SK-N-SH (cell line): ENCODE measurements around the gene ALDH6A1. TPM values are rescaled to one million over a fixed set of nuclear protein-coding genes. Genes with fewer than 3 reads are reported as not detected.

Experiments used
- CTCF ChIA-PET: fragments of 300-600, 350-600 bp; formaldehyde crosslinking; extraction: SDS; loops from one replicate; lab custom pipeline; 2021; lab: Yijun Ruan, JAX
- POLR2A ChIA-PET: fragments of 350-600 bp; sonication (Branson Sonifier 250); formaldehyde crosslinking; extraction: SDS; loops from one replicate; lab custom pipeline; 2020; ENCODE audit warnings: antibody characterized with exemption, inconsistent platforms; lab: Yijun Ruan, JAX
- DNase-seq: peaks from one replicate; pipeline ENCODE4 v3.0.0; 2012
- H2AFZ ChIP-seq: fragments of 200-600 bp; sonication (generic); 2 replicates; pipeline ENCODE4 v1.8.1; 2016; ENCODE audit warnings: antibody characterized with exemption, mild to moderate bottlenecking, low read depth
- H3F3A ChIP-seq: fragments of 200-600 bp; sonication (generic); replicated peaks from 2 replicates; pipeline ENCODE3; 2016; ENCODE audit warnings: antibody characterized with exemption, mild to moderate bottlenecking; ENCODE audit not compliant: insufficient read depth
- H3K27ac ChIP-seq, 2 experiments: fragments of 200-500 bp in 1 of 2; fragments of 200-600 bp in 1 of 2; sonication (Bioruptor generic) in 1 of 2; sonication (generic), shearing (Covaris generic) in 1 of 2; 2 replicates each; pipeline versions ENCODE4 v1.5.1 to v1.6.1; 2014 to 2016; ENCODE audit warnings: low read depth in 2 of 2, inconsistent platforms in 1 of 2, low read length in 1 of 2, mild to moderate bottlenecking in 1 of 2, mixed read lengths in 1 of 2
- H3K27me3 ChIP-seq: fragments of 200-600 bp; sonication (generic), shearing (Covaris generic); 2 replicates; pipeline ENCODE4 v1.6.1; 2016; ENCODE audit warnings: mixed run types; ENCODE audit not compliant: insufficient read depth
- H3K36me3 ChIP-seq, 2 experiments: fragments of 200-500 bp in 1 of 2; fragments of 200-600 bp in 1 of 2; sonication (Bioruptor generic) in 1 of 2; sonication (generic) in 1 of 2; replicated peaks in 1 of 2; 2 replicates each; pipeline versions ENCODE3 to v1.5.1; 2014 to 2016; ENCODE audit warnings: low read length in 1 of 2, mild to moderate bottlenecking in 1 of 2; ENCODE audit not compliant: insufficient read depth in 2 of 2, control insufficient read depth in 1 of 2
- H3K4me1 ChIP-seq, 2 experiments: fragments of 200-500 bp in 1 of 2; fragments of 200-600 bp in 1 of 2; sonication (Bioruptor generic) in 1 of 2; sonication (generic), shearing (Covaris generic) in 1 of 2; 2 replicates each; pipeline versions ENCODE4 v1.5.1 to v1.6.1; 2014 to 2016; ENCODE audit warnings: low read depth in 1 of 2, low read length in 1 of 2, mixed run types in 1 of 2; ENCODE audit not compliant: insufficient read depth in 2 of 2, control insufficient read depth in 1 of 2
- H3K4me2 ChIP-seq: fragments of 200-600 bp; sonication (generic), shearing (Covaris generic); 2 replicates; pipeline ENCODE4 v1.6.1; 2017; ENCODE audit warnings: mixed run types
- H3K4me3 ChIP-seq, 2 experiments: fragments of 200-500 bp in 1 of 2; fragments of 200-600 bp in 1 of 2; sonication (Bioruptor generic) in 1 of 2; sonication (generic), shearing (Covaris generic) in 1 of 2; 2 replicates each; pipeline versions ENCODE4 v1.5.1 to v1.8.1; 2014 to 2016; ENCODE audit warnings: low read depth in 2 of 2, inconsistent platforms in 1 of 2, low read length in 1 of 2, mild to moderate bottlenecking in 1 of 2, mixed read lengths in 1 of 2, moderate library complexity in 1 of 2
- H3K79me2 ChIP-seq: fragments of 200-600 bp; sonication (generic); 2 replicates; pipeline ENCODE4 v1.8.1; 2017; ENCODE audit warnings: mild to moderate bottlenecking; ENCODE audit not compliant: insufficient read depth
- H3K9ac ChIP-seq: fragments of 200-600 bp; sonication (generic); 2 replicates; pipeline ENCODE4 v1.6.1; 2017; ENCODE audit warnings: mixed run types
- H3K9me2 ChIP-seq: fragments of 200-600 bp; sonication (generic); 2 replicates; pipeline ENCODE4 v1.6.1; 2017; ENCODE audit warnings: mixed run types
- H3K9me3 ChIP-seq: fragments of 200-600 bp; sonication (generic); 2 replicates; pipeline ENCODE4 v1.6.1; 2017; ENCODE audit warnings: mixed run types, mild to moderate bottlenecking, moderate library complexity
- H4K20me1 ChIP-seq: fragments of 200-600 bp; sonication (generic); 2 replicates; pipeline ENCODE4 v1.6.1; 2017; ENCODE audit warnings: mild to moderate bottlenecking, mixed run types; ENCODE audit not compliant: insufficient read depth
- CHD2 ChIP-seq: fragments of 150-350 bp; IDR thresholded peaks from 2 replicates; pipeline ENCODE4 v1.6.1; 2018; ENCODE audit warnings: low read length; ENCODE audit not compliant: partially characterized antibody
- ELF1 ChIP-seq: IDR thresholded peaks from 2 replicates; pipeline ENCODE4 v1.4.0; 2012
- EP300 ChIP-seq, 2 experiments: IDR thresholded peaks; 2 replicates each; pipeline versions ENCODE4 v1.4.0 to v1.6.1; 2012; ENCODE audit warnings: borderline replicate concordance in 1 of 2, low read depth in 1 of 2, low read length in 1 of 2
- FOXM1 ChIP-seq: IDR thresholded peaks from 2 replicates; pipeline ENCODE4 v1.4.0; 2012; ENCODE audit warnings: low read depth, mild to moderate bottlenecking
- GABPA ChIP-seq: IDR thresholded peaks from 2 replicates; pipeline ENCODE4 v1.4.0; 2012; ENCODE audit warnings: low read depth, mild to moderate bottlenecking
- NFIC ChIP-seq: IDR thresholded peaks from 2 replicates; pipeline ENCODE4 v1.4.0; 2012; ENCODE audit warnings: borderline replicate concordance
- RAD21 ChIP-seq: IDR thresholded peaks from 2 replicates; pipeline ENCODE4 v1.6.1; 2012; ENCODE audit warnings: mild to moderate bottlenecking, low read length
- RFX5 ChIP-seq: IDR thresholded peaks from 2 replicates; pipeline ENCODE4 v1.6.1; 2012; ENCODE audit warnings: mild to moderate bottlenecking, improper control_type of control experiment, low read length
- SMC3 ChIP-seq: IDR thresholded peaks from 2 replicates; pipeline ENCODE4 v1.6.1; 2012; ENCODE audit warnings: low read depth, low read length, improper control_type of control experiment
- TAF1 ChIP-seq: IDR thresholded peaks from 2 replicates; pipeline ENCODE4 v1.6.1; 2012; ENCODE audit warnings: low read depth, mild to moderate bottlenecking, low read length, moderate library complexity, borderline replicate concordance
- TCF12 ChIP-seq: IDR thresholded peaks from 2 replicates; pipeline ENCODE4 v1.4.0; 2012
- TEAD4 ChIP-seq: IDR thresholded peaks from 2 replicates; pipeline ENCODE4 v1.4.0; 2012; ENCODE audit warnings: mild to moderate bottlenecking, borderline replicate concordance; ENCODE audit not compliant: insufficient read depth
- YY1 ChIP-seq: IDR thresholded peaks from 2 replicates; pipeline ENCODE4 v1.4.0; 2012; ENCODE audit warnings: low read depth, mild to moderate bottlenecking
- WGBS: methylation state at CpG from one replicate; pipeline ENCODE4 v1.1.6; 2017; ENCODE audit warnings: low lambda C conversion rate; 5-methylcytosine and 5-hydroxymethylcytosine counted together
- polyA plus RNA-seq, 3 experiments: library from polyadenylated mRNA; depleted of rRNA; stranded (reverse); fragments of >200 nt; gene quantifications; 2 replicates each; pipeline ENCODE4 v1.2.3, GENCODE V29; 2012
- TF ChIP-seq, protein P1 (sequence below): IDR thresholded peaks from 2 replicates; pipeline ENCODE4; 2012
- TF ChIP-seq, protein P2 (sequence below): fragments of 200-600 bp; sonication (generic); IDR thresholded peaks from 2 replicates; pipeline ENCODE4 v1.6.1; 2017; ENCODE audit warnings: antibody characterized with exemption, mild to moderate bottlenecking, moderate library complexity
- TF ChIP-seq, protein P3 (sequence below): fragments of 150-350 bp; IDR thresholded peaks from 2 replicates; pipeline ENCODE4 v1.6.1; 2016; ENCODE audit warnings: mild to moderate bottlenecking, low read depth, low read length
- TF ChIP-seq, protein P4 (sequence below): IDR thresholded peaks from 2 replicates; pipeline ENCODE4 v1.4.0; 2012; ENCODE audit warnings: low read depth, borderline replicate concordance
- TF ChIP-seq, protein P5 (sequence below): IDR thresholded peaks from 2 replicates; pipeline ENCODE4 v1.4.0; 2012; ENCODE audit warnings: low read depth

The ALDH6A1 gene
- polyA plus RNA-seq, 1 of the 3 experiments (the other 2 are of a cell fraction), result 9.4 TPM

DNA sequence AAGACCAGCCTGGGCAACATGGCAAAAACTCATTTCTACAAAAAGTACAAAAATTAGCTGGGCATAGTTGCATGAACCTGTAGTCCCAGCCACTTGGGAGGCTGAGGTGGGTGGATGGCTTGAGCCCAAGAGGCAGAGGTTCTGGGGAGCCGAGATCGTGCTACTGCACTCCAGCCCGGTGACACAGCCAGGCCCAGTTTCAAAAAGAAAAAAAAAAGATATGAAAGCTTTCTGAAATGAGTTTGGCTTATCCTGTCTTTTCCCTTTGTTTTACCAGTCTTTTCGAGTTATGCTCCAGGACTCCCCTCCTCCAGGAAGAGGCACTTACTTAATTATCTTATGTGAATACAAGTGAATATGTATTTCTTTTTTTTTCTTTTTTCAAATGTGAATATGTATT, 61.9 kb downstream of the ALDH6A1 start:
- no peak overlapping the region for H3K4me3 ChIP-seq
- no peak overlapping the region for H3K4me2 ChIP-seq
- no peaks in the 10 kb centered on the region for H3K9me3 ChIP-seq
- H2AFZ ChIP-seq, result no peak overlapping the region
- peaks cover 4% of the 10 kb centered on the region; the same call in 1 of the 2 replicates for H3K79me2 ChIP-seq
- H3K27ac ChIP-seq, result no peak overlapping the region
- H3K4me1 ChIP-seq, result peaks cover 0 to 2% of the 10 kb centered on the region in 2 experiments; a peak in 1 of 4 replicates
- no peak overlapping the region for H3K9ac ChIP-seq
- no peak for DNase-seq
- WGBS, result 93% methylated on average over 4 of the region's 4 CpGs
- TF ChIP-seq, protein P1, sequence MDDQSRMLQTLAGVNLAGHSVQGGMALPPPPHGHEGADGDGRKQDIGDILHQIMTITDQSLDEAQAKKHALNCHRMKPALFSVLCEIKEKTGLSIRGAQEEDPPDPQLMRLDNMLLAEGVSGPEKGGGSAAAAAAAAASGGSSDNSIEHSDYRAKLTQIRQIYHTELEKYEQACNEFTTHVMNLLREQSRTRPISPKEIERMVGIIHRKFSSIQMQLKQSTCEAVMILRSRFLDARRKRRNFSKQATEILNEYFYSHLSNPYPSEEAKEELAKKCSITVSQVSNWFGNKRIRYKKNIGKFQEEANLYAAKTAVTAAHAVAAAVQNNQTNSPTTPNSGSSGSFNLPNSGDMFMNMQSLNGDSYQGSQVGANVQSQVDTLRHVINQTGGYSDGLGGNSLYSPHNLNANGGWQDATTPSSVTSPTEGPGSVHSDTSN, result no peak
- TF ChIP-seq, protein P2, sequence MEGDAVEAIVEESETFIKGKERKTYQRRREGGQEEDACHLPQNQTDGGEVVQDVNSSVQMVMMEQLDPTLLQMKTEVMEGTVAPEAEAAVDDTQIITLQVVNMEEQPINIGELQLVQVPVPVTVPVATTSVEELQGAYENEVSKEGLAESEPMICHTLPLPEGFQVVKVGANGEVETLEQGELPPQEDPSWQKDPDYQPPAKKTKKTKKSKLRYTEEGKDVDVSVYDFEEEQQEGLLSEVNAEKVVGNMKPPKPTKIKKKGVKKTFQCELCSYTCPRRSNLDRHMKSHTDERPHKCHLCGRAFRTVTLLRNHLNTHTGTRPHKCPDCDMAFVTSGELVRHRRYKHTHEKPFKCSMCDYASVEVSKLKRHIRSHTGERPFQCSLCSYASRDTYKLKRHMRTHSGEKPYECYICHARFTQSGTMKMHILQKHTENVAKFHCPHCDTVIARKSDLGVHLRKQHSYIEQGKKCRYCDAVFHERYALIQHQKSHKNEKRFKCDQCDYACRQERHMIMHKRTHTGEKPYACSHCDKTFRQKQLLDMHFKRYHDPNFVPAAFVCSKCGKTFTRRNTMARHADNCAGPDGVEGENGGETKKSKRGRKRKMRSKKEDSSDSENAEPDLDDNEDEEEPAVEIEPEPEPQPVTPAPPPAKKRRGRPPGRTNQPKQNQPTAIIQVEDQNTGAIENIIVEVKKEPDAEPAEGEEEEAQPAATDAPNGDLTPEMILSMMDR, result no peak
- TF ChIP-seq TEAD4 (no peak), YY1 (no peak), SMC3 (no peak), EP300 (IDR thresholded peaks at IDR 0.05; ENCODE audit: borderline replicate concordance in 1 of 2, low read depth in 1 of 2, low read length in 1 of 2) (no peak), RAD21 (no peak), TCF12 (no peak), ELF1 (no peak), RFX5 (no peak), TAF1 (no peak), NFIC (no peak), CHD2 (no peak), GABPA (no peak), FOXM1 (no peak)
- TF ChIP-seq, protein P3, sequence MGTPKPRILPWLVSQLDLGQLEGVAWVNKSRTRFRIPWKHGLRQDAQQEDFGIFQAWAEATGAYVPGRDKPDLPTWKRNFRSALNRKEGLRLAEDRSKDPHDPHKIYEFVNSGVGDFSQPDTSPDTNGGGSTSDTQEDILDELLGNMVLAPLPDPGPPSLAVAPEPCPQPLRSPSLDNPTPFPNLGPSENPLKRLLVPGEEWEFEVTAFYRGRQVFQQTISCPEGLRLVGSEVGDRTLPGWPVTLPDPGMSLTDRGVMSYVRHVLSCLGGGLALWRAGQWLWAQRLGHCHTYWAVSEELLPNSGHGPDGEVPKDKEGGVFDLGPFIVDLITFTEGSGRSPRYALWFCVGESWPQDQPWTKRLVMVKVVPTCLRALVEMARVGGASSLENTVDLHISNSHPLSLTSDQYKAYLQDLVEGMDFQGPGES, result no peak
- TF ChIP-seq, protein P4, sequence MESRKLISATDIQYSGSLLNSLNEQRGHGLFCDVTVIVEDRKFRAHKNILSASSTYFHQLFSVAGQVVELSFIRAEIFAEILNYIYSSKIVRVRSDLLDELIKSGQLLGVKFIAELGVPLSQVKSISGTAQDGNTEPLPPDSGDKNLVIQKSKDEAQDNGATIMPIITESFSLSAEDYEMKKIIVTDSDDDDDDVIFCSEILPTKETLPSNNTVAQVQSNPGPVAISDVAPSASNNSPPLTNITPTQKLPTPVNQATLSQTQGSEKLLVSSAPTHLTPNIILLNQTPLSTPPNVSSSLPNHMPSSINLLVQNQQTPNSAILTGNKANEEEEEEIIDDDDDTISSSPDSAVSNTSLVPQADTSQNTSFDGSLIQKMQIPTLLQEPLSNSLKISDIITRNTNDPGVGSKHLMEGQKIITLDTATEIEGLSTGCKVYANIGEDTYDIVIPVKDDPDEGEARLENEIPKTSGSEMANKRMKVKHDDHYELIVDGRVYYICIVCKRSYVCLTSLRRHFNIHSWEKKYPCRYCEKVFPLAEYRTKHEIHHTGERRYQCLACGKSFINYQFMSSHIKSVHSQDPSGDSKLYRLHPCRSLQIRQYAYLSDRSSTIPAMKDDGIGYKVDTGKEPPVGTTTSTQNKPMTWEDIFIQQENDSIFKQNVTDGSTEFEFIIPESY, result no peak
- TF ChIP-seq, protein P5, sequence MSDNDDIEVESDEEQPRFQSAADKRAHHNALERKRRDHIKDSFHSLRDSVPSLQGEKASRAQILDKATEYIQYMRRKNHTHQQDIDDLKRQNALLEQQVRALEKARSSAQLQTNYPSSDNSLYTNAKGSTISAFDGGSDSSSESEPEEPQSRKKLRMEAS, result no peak
- H3K9me2 ChIP-seq, result no peaks in the 10 kb centered on the region
- POLR2A ChIA-PET, result no interaction called here
- no peaks in the 10 kb centered on the region for H4K20me1 ChIP-seq
- H3K36me3 ChIP-seq, result no peaks in the 10 kb centered on the region
- no peaks in the 10 kb centered on the region for H3K27me3 ChIP-seq
- CTCF ChIA-PET, result no interaction called here
- H3F3A ChIP-seq, result peaks cover 16% of the 10 kb centered on the region
